ENCODE data around the gene TMEM156.
"Not testable (repeated sequence)": the region's sequence is repeated elsewhere in the genome, so short reads cannot be mapped to it uniquely, and the experiment has no call there.

TMEM156 gene

DNA sequence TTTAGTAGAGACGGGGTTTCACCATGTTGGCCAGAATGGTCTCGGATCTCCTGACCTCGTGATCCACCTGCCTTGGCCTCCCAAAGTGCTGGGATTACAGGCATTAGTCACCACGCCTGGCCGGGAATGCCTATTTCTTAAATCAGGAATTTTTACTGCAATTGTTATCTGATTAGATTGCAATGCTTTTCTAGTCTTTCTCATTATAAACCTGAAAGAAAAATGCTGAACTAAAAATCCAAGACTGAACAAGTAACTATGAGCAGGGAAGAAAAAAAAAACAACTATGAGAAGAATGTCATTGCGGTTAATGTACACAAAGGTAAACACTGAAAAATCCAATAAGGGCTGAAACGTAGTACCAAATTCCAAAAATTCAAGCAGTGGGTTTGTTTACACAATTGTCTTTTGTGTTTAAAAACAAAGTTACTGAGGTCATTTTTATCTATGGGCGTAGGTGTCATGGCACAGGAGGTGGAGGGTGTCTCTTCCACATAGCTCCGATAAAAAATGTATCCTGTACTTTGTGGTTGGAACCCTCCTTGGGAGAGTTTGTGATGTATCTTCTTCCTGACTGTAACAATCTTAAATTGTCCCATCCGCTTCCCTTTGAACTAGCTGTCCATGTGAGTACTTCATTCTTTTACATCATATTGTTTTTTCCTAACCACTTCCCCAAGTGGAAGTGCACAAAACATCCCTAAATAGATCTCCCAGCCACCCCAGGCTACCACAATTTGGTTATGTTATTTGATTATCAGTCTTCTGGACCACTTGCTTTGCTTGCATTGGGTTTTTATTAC is 11.1 kb upstream of the TMEM156 start:
- DNase-seq: no peak

DNA sequence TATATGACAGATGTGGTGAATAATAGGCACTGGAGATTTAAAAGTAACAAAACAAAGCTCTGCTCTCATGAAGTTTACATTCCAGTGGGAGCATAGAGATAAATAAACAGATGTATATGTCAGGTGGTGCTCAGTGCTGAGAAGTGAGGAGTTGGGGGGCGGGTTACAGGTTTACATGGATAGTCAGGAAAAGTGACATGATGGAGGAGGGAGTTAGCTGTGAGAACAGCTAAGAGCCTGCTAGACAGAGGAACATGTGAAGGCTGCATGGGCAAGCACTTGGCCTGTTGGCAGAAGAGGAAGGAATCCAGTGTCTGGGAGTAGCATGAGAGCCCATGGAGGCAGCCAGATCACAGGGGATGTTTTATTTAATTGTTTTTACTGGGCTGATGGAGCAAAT is 10.2 kb upstream of the TMEM156 start:
- no peak for DNase-seq

- DNase-seq: no peak
Observed at GRCh38 chr4:39039108-39039507, 6.9 kb upstream of the TMEM156 start.

DNA sequence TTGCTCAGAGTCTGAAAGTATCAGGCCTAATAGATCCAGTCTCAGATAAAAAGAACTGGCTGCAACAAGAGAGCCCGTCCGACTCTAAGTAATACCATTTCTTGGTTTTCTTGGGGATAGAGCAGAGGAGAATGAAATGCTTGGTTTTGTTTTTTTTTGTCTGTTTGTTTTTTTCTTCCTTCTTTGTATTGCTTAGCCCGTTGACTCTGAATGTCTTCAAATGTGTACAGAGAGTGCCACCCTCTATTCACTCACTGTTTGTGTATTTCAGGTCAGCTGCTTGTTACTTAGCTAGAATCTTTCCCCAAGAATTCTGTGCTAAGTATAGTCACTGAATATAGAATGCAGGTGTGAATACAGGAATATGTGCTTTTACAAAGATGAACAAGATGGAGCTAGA is 5.7 kb upstream of the TMEM156 start:
- DNase-seq: no peak

DNA sequence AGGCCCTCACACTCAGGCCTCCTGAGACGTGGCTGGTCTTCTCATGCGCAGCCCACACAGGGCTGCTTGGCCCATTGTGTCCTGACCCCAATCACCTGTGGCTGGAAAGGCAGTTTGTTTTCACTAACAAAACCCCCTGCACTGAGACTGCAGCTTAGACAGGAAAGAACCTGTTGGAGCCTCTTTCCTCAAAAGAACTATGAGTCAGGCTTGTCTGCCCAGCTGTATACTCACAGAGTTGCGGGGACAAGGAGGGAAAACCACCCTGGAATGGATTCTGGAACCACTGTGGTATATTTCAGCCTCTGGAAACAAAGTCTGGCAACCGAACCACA is 5.2 kb upstream of the TMEM156 start:
- no peak for DNase-seq

DNA sequence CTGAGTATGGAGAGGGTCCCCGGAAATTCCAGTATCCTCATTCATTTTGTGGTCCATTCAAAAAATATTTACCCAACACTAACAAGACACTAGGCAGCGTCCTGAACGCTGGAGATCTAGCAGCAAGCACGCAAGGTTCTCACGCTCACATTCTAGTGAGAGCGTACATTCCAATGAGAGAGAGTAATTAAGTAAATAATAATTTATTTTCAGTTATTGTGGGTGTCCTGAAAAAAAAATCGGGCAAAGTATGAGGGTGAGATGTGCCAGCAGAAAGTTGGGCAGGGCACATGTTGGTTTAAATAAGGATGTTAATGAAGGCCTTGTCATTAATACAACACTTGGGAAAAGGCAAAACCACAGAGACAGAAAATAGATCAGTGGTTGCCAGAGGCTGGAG is 4.0 kb upstream of the TMEM156 start:
- no peak for DNase-seq

GRCh38 chr4:39031590-39032020 is 604 bp downstream of the TMEM156 start:
- DNase-seq: not testable (repeated sequence)

GRCh38 chr4:39030725-39031124 is 1.5 kb downstream of the TMEM156 start:
- DNase-seq: no peak

DNA sequence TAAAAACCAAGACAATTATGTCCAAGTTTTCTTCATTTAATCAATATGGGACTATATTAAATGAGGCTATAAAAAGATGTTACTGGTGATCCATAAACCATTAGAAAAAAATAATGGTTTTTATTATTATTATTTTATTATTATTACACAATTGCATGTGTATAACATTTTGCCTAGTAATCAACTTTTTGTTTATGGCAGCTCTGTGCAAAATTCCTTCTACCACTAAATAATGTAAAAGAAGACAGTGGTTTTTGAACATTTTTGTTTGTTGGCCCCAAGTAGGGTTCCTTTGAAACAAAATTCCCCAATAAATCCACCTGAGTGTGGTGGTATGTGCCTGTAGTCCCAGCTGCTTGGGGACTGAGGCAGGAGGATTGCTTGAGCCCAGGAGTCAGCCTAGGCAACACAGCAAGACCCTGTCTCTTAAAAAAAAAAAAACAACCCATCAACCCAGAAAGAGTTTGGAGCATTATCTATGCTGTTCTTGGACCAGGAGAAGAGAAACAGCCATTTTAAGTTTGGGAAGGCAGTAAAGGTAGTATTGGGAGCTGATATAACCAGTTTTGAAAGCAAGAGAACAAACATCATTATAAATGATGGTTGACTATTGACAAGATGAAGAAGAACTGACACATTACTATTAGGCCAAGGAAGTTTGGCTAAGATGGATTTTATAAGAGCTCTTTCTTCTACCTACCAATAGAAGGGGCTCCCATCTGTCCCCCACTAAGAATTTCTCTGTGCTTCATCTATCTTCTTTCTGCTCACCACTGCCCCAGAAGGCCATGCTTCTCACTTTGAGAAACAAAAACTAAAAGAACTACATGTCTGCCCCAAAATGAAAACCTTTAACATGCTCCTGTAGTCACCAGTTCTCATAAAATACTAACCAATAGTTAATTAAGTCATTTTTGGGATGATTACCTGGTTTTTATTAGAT is 2.2 kb downstream of the TMEM156 start:
- no peak for DNase-seq

DNA sequence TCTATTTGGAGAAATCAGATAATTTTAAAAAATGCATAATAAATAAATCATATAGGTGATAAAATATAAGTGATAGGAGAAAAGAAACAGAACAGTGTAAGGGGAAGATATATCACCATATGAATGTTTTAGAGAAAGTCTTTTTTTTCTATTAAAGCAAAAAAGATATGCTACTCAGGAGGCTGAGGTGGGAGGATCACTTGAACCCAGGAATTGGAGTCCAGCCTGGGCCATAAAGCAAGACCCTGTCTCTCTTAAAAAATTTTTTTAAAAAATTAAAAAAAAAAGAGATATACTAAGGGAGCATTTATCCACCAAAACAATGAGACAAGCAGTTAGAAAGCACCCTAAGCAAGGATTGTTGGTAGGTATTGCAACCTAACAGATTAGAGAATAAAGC is 6.1 kb downstream of the TMEM156 start:
- DNase-seq: no peak

GRCh38 chr4:39025552-39026085 is 6.6 kb downstream of the TMEM156 start:
- DNase-seq: no peak

GRCh38 chr4:39024311-39024865 is 7.8 kb downstream of the TMEM156 start:
- DNase-seq: no peak

GRCh38 chr4:39023059-39023458 is 9.2 kb downstream of the TMEM156 start:
- no peak for DNase-seq

- DNase-seq: no peak
Observed at GRCh38 chr4:39022241-39022640, 10.0 kb downstream of the TMEM156 start.

- DNase-seq: no peak
Observed at GRCh38 chr4:39021631-39022030, 10.6 kb downstream of the TMEM156 start.

- DNase-seq: no peak
Observed at GRCh38 chr4:39020130-39020529, 12.1 kb downstream of the TMEM156 start.

GRCh38 chr4:39014028-39014427 is 18.2 kb downstream of the TMEM156 start:
- no peak for DNase-seq

DNA sequence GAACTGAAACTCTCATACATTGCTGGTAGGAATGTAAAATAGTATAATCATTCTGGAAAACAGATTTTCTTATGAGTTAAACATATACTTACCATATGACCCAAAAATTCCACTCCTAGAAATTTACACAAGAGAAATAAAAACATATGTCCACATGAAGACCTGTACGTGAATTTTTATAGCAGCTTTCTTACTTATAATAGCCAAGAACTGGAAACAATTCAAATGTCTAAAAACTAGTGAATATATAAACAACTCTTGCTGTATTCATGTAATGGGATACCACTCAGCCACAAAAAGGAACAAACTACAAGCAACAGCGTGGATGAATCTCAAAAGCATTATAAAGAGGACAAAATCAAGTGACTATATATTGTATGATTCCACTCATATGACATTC is 27.5 kb downstream of the TMEM156 start:
- DNase-seq: no peak

DNA sequence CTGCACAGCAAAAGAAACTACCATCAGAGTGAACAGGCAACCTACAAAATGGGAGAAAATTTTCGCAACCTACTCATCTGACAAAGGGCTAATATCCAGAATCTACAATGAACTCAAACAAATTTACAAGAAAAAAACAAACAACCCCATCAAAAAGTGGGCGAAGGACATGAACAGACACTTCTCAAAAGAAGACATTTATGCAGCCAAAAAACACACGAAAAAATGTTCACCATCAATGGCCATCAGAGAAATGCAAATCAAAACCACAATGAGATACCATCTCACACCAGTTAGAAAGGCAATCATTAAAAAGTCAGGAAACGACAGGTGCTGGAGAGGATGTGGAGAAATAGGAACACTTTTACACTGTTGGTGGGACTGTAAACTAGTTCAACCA is 30.2 kb downstream of the TMEM156 start:
- DNase-seq: not testable (repeated sequence)

DNA sequence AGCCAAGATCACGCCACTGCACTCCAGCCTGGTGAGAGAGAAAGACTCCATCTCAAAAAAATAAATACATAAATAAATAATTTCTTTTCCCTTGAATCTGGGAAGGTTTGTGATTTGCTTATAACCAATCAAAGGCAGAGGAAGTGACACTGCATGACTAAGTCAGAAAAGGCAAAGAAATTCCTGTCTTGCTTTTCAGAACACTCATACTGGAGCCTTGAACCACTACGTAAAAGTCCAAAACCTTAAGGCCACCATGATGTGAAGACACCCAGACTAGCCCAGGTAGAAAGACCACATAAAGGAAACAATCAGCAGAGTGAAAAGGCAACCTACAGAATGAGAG is 36.6 kb downstream of the TMEM156 start:
- DNase-seq: no peak

- no peak for DNase-seq
Observed at GRCh38 chr4:38994135-38994534, 38.1 kb downstream of the TMEM156 start.

DNA sequence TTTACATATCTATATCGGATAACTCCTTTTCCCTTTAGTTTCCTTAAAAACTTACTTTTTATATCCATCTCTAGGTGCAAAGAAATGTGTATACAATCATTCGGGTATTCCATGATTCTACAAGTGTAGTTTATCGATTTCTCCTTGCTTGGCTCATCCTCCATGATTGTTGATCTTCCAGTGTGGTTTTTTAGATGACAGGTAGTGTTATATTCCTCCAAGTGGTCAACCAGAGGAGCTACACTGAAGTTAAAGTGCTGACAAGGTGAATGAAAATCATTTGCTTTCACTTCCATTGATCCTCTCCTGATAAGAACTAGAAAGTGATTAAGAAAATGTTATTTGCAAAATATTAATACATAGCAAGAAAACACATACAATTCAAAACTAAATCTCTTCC is 38.5 kb downstream of the TMEM156 start:
- DNase-seq: no peak

DNA sequence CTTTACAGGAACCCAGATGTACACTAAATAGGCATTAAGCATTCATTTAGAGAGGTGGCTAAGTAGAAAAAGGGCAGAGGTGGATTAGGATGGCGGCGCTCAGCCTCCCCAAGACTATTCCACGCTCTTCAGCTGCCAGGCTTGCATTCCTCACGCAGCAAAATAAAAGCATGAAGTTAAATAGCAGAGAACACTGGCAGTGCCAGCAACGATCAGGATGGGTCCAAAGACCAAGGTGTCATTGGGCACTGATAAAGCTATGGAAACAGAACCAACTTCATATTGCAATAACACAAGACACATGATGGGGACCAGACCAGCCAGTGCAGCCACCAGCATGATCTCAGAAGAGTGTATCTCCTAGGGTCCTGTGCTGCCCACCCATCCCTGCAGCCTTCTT is 42.0 kb downstream of the TMEM156 start:
- DNase-seq: no peak

GRCh38 chr4:38989487-38989886 is 42.7 kb downstream of the TMEM156 start:
- DNase-seq: no peak
